GM21717 (cell line): Measurements from ENCODE around the gene RPL27.
"Not testable (repeated sequence)": the region's sequence is repeated elsewhere in the genome, so short reads cannot be mapped to it uniquely, and the experiment has no call there.

Experiments
- ATAC-seq: cut with Tn5 transposase; IDR thresholded peaks from one replicate; pipeline ENCODE4 v1.9.1; 2021; ENCODE audit warnings: mild to moderate bottlenecking, moderate library complexity; ENCODE audit not compliant: unreplicated experiment

RPL27 gene

DNA sequence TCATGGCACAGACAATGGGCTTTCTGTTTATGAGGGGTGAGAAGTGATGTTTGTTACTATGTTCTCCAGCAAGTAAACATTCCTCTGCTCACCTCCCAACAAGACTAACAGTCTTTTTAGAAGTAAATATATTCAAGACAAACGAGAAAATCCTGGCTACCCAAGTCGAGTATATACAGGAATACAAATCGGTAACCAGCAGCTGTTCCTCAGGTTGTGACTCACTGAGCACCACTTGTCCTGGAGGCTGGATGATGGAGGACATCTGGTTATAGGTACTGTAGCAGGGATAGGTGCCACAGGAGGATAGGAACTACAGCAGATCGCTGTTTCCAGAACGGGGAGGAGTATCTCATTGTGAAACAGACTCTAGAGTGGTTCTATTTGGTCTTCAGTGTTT lies 5.3 kb upstream of the RPL27 start:
- no peak for ATAC-seq

DNA sequence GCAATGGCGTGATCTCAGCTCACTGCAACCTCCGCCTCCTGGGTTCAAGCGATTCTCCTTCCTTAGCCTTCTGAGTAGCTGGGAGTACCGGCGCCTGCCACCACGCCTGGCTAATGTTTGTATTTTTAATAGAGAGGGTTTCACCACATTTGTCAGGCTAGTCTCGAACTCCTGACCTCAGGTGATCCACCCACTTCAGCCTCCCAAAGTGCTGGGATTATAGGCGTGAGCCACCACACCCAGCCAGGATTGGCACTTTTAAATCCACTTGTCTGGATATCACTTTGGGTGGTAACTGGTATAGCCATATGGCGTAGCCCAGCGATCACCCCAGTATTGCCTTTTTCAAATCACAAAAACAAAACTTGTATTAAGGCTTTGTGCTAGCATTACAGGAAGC lies 4.3 kb upstream of the RPL27 start:
- not testable (repeated sequence) for ATAC-seq

DNA sequence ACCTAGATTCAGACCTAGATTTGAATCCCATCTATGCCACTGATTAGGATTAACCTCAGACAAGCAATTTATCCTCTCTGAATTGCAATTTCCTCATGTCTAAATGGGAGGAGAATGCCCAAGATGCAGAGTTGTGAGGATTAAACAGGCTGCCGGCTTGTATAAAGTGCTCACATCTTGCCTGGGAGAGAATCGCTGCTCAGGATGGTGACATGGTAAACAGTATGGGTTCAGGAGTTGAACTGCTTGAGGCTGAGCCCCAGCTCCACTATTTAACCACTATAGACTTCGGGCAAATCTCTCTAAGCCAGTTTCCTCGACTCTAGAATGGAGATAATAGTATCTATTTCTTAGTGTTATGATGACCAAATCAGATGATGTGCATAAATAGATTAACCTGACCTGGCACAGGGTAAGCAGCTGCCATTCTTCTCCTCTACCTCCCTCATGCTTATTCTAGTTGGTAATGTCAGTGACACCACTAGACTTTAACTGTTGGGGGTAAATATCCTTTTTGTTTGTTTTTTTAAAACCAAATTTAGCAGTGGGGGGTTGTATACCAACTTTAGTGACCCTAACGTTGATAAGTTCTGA lies 732 bp upstream of the RPL27 start:
- ATAC-seq: peak; percentile 5

DNA sequence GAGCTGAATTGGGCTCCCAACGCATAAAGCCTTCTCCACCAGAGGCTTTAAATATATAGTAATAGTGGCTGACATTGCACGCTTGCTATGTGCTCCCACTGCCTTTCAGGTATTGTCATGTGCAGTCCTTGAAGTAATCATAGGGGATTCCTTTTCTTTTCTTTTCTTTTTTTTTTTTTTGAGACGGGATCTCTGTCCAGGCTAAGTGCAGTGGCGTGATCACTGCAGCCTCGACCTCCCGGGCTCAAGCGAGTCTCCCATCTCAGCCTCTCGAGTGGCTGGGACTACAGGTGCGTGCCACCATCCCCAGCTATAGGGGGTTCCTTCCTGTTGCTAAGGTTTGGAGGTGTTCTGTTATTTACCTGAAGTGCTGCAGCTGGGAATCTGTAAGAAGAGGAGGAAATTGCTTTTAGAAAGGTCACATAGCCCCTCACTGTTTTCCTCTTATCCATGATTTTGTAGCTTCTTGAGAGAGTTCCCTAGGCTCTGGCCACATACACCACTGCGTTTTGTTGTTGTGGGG lies 845 bp downstream of the RPL27 start:
- no peak for ATAC-seq

DNA sequence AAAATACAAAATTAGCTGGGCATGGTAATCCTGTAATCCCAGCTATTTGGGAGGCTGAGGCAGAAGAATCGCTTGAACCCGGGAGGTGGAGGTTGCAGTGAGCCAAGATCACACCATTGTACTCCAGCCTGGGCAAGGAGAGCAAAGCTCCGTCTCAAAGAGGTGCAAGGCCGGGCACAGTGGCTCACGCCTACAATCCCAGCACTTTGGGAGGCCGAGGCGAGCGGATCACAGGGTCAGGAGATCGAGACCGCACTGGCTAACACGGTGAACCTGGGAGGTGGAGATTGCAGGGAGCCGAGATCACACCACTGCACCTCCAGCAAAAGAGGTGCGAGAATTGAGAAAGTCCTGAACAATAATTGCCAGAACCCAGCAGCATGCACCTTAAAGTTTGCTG lies 2.7 kb downstream of the RPL27 start:
- not testable (repeated sequence) for ATAC-seq

DNA sequence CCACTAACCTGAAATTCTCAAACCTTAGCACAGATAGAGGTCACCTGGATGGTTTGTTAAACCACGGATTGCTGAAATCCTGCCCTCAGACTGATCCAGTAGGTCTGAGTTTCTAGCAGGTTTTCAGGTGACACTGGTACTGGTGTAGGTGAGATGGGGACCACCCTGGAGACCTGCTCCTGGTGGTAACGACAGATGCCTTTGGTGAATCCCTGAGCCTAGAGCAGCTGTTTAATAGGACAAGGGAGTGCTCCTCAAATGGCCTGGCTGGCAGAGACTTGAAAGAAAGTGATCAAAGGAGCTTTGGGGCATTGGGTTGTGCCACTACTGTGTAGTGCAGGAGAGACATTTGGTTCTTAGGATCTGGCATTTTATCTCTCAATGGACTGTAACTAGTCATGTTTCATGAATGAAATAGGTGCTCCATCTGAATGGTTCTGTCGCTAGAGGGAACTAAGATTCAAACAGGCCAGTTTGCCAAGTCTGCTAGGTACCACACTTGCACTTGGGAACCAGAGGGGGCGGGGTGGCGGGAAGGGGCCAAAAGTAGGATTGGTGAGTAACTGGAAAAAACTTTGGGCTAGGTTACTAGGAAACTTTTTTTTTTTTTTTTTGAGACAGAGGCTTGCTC lies 5.4 kb downstream of the RPL27 start:
- ATAC-seq: no peak

DNA sequence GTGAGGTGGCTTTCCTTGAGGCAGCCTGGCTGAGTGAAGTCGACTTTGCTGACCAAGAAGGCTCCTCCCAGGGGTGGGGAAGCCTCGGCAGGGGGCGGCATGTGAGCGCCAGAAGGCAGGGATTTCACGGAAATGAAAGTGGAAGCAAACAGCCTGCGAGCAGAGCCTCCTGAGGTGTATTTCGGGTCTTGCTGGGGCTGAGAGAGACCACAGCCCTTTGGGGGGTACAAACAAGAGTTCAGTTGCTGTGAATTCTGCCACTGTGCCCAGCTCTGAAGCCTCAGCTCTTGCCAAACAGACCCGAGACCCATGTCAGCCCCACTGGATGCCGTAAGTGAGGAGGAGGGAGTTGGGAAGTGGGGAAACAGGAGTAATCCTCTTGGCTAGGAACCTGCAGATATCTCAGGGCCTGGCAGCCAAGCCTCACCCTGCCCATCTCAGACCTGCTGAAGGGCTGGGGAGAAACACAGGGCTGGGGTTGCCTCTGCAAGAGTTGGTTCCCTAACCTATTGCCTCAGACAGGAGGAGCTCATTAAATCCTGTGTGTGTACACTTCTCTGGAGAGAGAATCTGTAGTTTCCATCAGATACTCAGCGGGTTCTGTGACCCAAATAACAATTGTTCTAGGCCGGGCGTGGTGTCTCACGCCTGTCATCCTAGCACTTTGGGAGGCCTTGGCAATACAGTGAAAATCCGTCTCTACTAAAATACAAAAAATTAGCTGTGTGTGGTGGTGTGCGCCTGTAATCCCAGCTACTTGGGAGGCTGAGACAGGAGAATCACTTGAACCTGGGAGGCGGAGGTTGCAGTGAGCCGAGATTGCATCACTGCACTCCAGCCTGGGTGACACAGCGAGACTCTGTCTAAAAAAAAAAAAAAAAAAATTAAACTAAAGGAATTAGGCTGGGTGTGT lies 8.7 kb downstream of the RPL27 start, which contains the start of gene IFI35:
TSS of gene IFI35 (plus strand) at position 146 of the 913 bp plus-strand sequence. CDS start at position 310, 164 bp downstream.
- peak; percentile 73 for ATAC-seq

DNA sequence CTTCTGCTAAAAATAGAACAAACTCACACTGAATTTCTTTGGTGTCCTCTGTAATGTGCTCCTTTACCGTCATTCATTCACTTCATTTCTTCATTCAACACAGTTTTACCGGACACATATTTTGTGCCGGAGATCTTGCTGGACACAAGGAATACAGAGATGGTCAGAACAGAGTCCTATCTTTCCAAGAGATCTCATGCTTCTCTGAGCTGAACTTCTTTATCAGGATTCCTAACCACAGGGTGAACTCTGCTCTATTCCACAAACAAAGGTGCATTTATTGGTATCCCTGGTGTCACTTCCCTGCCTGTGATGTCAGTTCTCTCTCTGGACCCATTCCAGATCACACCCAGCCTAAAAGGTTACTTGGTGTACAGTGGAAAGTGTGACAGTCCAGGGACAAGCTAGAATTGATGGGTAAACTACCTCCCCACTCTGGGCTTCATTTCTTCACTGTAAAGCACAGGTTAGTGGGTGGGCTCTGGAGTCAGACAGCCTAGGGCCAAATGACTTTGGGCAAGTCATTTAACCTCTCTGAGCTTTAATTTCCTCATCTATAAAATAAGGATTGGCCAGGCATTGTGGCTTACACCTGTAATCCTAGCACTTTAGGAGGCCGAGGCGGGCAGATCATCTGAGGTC lies 12.6 kb downstream of the RPL27 start:
- ATAC-seq: no peak

DNA sequence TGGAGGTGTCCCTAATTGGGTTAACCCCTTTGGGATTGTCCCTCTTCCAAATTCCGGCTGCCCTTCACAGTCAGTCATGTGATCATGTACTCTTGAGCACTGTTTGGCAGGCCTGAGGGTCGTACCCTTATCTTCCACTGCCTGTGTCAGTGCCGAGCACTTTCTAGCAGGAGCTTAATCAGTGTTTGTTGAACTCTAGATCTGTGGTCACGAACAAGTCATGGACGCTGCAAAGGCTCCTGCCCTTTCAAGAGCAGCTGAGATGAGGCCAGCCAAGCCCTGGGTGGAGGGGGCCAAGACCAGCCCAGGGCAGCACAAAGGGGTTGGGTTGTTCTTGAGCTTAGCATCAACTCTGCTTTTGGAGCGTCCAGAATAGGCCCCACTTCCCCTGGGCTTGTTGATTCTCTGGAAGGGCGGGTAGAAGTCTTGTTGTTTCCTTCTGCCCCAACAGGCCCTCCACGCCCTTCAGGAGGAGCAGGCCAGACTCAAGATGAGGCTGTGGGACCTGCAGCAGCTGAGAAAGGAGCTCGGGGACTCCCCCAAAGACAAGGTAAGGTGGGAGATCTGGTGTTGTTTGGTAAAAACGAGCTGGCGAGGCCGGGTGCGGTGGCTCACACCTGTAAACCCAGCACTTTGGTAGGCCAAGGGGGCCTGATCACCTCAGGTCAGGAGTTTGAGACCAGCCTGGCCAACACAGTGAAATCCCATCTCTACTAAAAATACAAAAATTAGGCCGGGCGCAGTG lies 13.7 kb downstream of the RPL27 start:
- ATAC-seq: no peak

DNA sequence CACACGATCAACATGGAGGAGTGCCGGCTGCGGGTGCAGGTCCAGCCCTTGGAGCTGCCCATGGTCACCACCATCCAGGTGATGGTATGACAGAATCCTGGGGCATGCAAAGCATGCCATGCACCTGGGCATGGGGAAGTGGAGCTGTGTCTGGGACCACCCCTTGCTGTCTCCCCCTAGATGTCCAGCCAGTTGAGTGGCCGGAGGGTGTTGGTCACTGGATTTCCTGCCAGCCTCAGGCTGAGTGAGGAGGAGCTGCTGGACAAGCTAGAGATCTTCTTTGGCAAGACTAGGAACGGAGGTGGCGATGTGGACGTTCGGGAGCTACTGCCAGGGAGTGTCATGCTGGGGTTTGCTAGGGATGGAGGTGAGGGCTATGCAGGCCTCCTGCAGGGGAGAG lies 15.1 kb downstream of the RPL27 start:
- ATAC-seq: no peak

DNA sequence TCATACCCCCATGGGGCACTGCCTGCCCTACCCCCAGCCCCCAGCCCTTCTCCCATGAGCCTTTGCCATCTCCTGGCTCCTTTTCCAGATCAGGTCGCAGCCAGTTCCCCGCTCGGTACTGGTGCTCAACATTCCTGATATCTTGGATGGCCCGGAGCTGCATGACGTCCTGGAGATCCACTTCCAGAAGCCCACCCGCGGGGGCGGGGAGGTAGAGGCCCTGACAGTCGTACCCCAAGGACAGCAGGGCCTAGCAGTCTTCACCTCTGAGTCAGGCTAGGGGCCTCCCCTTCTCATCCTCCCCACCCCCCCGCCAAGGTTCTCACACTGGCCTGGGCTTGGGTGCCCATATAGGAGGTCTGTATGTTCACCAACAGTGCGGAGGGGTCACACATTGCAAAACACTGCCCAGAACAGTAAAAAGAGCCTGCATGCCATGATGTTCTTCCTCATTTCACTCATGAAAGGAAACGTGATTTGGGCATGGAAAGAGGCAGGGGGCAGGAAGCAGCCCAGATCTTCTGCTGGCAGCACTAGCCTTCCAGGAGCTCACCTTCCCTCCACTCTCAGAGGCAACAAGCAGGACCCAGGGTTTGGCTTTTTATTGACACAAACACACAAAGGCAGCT lies 15.9 kb downstream of the RPL27 start:
- ATAC-seq: no peak

DNA sequence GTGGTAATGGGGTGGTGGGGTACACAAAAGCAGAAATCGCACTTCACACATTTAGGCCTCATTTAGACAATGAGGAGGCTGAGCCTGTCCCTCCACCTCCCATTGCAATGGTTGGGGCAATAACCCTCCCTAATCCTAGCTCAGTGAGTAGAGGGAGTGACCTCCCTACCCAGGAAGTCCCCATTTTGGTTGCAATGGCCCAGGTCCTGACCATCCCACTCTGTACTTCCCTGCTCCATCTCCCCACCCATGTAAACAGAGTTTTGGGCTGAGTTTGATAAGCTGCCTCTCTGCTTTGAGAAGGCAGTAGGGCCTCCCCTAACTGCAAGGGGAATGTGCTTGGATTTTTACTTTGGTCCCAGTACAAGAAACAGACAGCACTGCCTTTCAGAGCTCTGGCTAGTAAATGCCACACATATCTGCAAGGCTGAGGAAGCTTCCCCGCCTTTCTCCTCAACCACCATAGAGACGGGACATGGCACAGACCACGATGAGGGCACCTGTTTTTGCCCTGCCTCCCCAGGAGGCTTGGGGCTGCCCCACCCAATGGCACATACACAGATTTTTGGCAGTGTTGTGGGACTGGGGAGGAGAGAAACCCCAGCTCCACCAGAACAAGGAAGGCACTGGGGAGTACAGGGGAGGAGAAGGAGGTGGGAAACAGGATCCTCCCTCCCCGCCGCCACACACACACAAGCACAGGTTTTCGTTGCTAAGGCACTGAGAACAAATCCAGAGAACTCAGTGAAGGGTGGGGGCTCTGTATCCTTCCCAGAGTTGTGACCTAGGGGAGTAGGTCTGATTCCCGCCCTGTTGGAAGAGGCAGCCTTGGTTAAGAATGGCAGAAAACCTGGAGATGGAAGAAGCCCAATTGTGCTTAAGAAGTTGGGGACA lies 16.7 kb downstream of the RPL27 start:
- no peak for ATAC-seq

DNA sequence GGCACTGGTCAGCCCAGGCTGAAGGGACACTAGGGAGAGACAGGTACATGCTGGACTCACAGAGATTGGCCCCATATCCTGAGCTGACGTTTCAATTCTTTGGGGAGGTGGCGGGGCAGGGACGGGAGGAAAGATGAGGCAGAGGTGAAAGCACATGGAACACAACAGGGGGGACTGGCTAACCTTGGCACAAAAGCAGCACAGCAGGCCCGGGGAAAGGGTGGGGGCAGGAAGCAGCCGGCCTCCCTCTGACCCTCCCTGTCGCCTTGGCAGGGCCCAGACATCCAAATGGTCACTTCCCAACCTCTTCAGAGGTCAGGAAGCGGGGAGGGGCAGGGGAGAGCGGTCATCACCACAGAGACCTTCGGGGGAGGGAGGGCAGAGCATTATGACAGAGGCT lies 17.4 kb downstream of the RPL27 start:
- no peak for ATAC-seq

DNA sequence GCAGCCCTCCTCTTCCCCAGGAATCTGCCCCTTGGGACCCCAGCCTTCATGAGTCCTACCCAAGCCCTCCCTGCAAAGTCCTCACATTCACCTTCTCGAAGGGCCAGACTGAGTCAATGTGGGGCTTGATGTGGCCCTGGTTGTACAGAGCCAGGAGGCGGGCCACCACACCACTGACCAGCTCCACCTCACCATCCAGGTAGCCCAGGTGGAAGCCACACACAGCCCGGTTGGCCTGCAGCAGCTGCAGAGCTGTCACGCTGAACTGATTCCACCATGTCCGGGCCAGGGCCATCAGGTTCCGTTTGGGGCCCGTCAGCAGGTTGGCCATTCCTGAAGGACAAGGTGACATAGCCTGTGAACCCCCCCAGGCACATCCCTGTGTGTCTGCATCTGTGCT lies 18.0 kb downstream of the RPL27 start:
- no peak for ATAC-seq

DNA sequence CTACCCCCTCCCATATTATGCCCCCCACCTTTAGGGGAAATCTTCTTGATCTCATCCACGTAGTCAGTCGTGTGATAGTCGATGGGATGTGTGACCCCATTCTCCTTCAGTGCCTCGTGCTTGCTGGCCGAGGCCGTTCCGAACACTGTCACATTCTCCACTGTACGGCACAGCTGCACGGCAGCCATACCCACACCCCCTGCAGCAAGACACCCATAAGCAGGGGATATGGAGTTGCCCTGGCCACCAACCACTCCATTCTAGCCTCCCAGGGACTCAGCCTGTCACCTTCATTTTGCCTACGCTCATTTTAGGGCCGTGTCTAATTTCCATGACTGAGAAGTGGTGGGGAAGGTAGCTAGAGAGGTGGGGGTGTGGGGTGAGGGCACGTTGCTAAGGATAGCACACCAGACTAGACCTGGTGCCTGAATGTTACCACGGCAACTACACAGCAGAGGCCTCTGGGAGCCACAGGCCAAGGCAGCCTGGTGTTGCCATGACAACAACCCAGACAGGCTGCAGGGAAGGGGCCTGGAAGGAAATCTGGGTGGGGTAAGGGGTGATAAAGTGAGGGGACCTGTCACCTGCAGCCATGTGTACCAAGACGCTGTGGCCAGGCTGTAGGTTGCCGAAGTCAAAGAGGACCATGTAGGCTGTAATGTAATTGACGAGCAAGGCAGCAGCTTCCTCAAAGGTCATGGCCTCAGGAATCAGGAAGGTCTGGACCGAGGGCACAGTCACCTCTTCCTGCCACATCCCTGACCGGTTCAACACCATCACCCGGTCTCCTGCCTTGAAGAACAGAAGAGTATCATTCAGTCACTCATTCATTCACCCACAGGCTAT lies 20.0 kb downstream of the RPL27 start:
- no peak for ATAC-seq

DNA sequence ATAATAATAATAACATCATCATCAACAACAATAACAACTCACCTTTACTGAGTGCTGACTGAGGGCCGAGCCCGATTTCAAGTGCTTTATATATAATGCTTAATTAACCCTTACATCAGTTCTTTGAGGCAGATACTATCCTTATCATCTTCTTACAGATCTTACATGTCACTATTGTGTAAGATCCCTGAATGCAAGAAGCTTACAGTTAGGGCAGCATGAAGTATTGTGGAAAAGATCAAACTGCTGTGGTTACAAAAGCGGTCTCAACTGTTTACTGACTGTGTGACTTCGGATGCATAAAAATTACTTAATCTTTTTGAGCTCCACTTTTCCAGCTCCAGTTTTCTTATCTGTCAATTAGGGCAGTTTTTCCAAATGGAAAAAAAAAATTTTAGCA lies 20.7 kb downstream of the RPL27 start:
- ATAC-seq: no peak

DNA sequence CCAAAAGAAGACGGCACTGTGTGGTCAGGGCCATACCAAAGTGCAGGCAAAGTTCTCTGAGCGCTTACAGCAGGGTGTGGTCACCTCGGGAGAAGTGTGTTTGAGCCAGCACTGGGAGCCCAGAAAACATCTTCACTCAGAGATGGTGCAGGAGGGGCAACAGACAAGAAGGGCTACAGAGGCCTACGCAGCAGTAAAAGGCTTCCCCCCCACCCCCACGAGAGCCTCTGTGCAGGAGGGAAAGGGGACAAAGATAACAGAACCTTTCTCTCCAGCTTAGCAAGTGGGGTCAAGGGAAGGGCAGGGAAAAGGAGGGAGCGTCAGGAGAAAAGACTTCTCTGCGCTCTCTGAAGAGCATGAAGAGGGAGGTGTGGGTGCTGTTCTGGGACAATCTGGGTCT lies 21.2 kb downstream of the RPL27 start:
- no peak for ATAC-seq

DNA sequence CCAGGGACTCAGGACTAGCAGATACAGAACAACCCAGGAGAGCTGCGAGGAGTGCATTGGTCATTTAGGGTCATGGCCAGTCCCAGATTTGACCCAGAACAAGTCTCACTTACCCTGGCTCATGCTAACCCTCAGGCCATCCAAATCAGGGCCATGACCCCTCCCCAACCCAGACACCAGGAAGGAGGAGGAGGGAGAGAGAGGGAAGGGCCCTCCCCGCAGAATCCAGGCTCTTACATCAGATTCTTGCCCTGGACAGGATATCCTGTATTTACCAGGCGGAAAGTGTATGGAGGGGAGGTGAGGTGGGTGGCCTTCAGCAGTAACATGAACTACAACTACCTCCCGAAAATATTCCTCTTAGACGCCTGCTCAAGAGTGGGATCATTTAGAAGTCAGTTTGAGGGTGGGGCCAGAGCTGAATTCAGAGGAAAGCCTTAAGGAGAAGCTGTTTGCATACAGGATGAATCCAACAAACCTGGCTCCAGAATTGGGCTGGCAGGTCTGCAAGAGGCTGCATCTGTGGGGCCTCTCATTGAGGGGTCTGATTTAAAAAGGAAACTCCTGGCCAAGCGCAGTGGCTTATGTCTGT lies 21.9 kb downstream of the RPL27 start:
- ATAC-seq: no peak
